ENCODE results near the gene MERTK. TPM values are rescaled to one million over a fixed set of nuclear protein-coding genes. Genes with fewer than 3 reads are reported as not detected.

MERTK gene
- total and polyA plus RNA-seq, 2 of the 8 experiments (the other 6 are each of a cell fraction or from before 2014, with no cell fraction given) = 6.5 to 7.0 TPM

DNA sequence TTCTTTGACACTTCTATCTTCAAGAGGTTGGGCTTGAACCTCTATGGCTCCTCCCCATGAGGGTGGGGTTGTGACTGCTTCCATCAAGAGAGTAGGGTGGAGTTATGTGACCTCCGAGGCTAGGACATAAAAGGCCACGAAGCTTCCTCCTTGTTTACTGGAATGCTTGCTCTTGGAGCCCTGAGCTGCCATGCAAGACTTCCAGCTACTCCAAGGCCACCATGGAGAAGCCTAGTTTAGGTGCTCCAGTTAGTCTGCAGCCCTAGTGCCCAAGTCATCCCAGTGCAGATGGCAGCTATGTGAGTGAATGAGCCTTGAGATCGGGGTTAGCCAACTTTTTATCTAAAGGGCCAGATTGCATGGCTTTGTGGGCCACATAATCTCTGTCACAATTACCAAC is 2.4 kb upstream of the MERTK start:
- no peak overlapping the region for H3K4ac ChIP-seq (replicated peaks; ENCODE audit: insufficient read length, low read depth, low read length)
- no peak overlapping the region for H4K91ac ChIP-seq (replicated peaks; ENCODE audit: insufficient read length, low read length)
- H4K20me1 ChIP-seq (replicated peaks in 1 of 2; ENCODE audit: control insufficient read depth in 1 of 2, insufficient read depth in 2 of 2, low read length in 2 of 2) = peaks cover 2% of the 10 kb centered on the region in 2 experiments
- ChIA-PET CTCF (ENCODE audit: partially characterized antibody) (interaction anchor here (0.8 to 3.6 kb wide), 7 partner anchors 8 to 222 kb away, joined by 3 to 20 read pairs (median 5); no protein-coding TSS in a partner anchor), POLR2A (ENCODE audit: partially characterized antibody) (interaction anchor here (7.2 kb wide), 1 partner anchor 13 kb away, joined by 33 read pairs; the partner anchor contains the start of gene ANAPC1)
- peaks cover 7% of the 10 kb centered on the region for H3K23me2 ChIP-seq (ENCODE audit: low read depth, low read length)
- WGBS, 2 experiments (ENCODE audit: extremely low coverage in 1 of 2, insufficient coverage in 1 of 2, insufficient read length in 1 of 2, insufficient replicate concordance in 2 of 2, low coverage in 1 of 2, low lambda C conversion rate in 2 of 2, missing lambda C conversion rate in 1 of 2) = 61% methylated on average over 3 of the region's 3 CpGs; no CpG with 5 or more reads in 1 of the 2 experiments
- peaks cover 0 to 20% (median 11%) of the 10 kb centered on the region in 4 experiments; a peak in 5 of 7 replicates for H3K27me3 ChIP-seq (replicated peaks in 1 of 4; ENCODE audit: control insufficient read depth in 3 of 4, extremely low read depth in 1 of 4, insufficient read depth in 3 of 4, low read length in 3 of 4)
- H3K14ac ChIP-seq (ENCODE audit: insufficient read length) = no peak overlapping the region
- FAIRE-seq (no peak), DNase-seq (ENCODE audit: low read depth in 1 of 2, low spot score in 2 of 2) (no peak)
- no peak overlapping the region for H3K4me2 ChIP-seq (ENCODE audit: insufficient read depth in 1 of 2, low read depth in 2 of 2, low read length in 2 of 2)
- H2AK5ac ChIP-seq (ENCODE audit: low read depth, low read length) = no peak overlapping the region
- H2BK5ac ChIP-seq (ENCODE audit: low read depth, low read length) = no peak overlapping the region
- H3K4me1 ChIP-seq (replicated peaks in 1 of 4; ENCODE audit: control insufficient read depth in 3 of 4, insufficient read depth in 4 of 4, low read length in 3 of 4) = peaks cover 1 to 6% (median 2%) of the 10 kb centered on the region in 4 experiments; a peak in 4 of 7 replicates
- H3K9me3 ChIP-seq (ENCODE audit: insufficient read depth in 2 of 2, low read depth in 1 of 2, low read length in 1 of 2) = no peaks in the 10 kb centered on the region
- no peak overlapping the region for H2BK120ac ChIP-seq (replicated peaks; ENCODE audit: low read depth, low read length)
- H3K23ac ChIP-seq (ENCODE audit: insufficient read length) = no peak overlapping the region
- H3K56ac ChIP-seq (replicated peaks; ENCODE audit: insufficient read length, low read depth, low read length) = no peak overlapping the region
- H3K79me2 ChIP-seq (ENCODE audit: control insufficient read depth in 1 of 2, insufficient read depth in 2 of 2, low read length in 2 of 2) = no peaks in the 10 kb centered on the region; a peak in 1 of 4 replicates
- H4K5ac ChIP-seq (ENCODE audit: insufficient read length, low read depth, low read length) = no peak overlapping the region
- H3K36me3 ChIP-seq (ENCODE audit: control insufficient read depth in 2 of 4, insufficient read depth in 4 of 4, low read length in 3 of 4) = no peaks in the 10 kb centered on the region
- no peak overlapping the region for H2BK12ac ChIP-seq (ENCODE audit: low read depth, low read length)
- H3K27ac ChIP-seq (ENCODE audit: low read depth, low read length) = no peak overlapping the region
- H3K4me3 ChIP-seq (ENCODE audit: extremely low read depth in 1 of 4, insufficient read depth in 2 of 4, low read depth in 3 of 4, low read length in 4 of 4) = no peak overlapping the region
- peak overlapping the region; percentile 66; the same call in 1 of the 2 replicates for H4K8ac ChIP-seq (ENCODE audit: extremely low read depth, insufficient read depth, low read length)
- TF ChIP-seq NANOG (IDR thresholded peaks at IDR 0.05; ENCODE audit: insufficient read depth, low read depth, low read length, poor library complexity, severe bottlenecking) (no peak), POLR2A (IDR thresholded peaks at IDR 0.05; ENCODE audit: control extremely low read depth in 1 of 2, low read depth in 2 of 2, low read length in 2 of 2) (no peak), SP4 (IDR thresholded peaks at IDR 0.05; ENCODE audit: low read length) (no peak), TBP (IDR thresholded peaks at IDR 0.05; ENCODE audit: low read depth, low read length) (peak; percentile 25; the same call in 1 of the 2 replicates), KDM4A (IDR thresholded peaks at IDR 0.05; ENCODE audit: low read depth, low read length, severe bottlenecking) (no peak)
- H3K9ac ChIP-seq (replicated peaks in 1 of 4; ENCODE audit: extremely low read depth in 1 of 4, low read depth in 3 of 4, low read length in 3 of 4) = no peak overlapping the region
- no peak overlapping the region for H3K18ac ChIP-seq (ENCODE audit: extremely low read depth, low read length)
- H2BK15ac ChIP-seq (ENCODE audit: low read length) = no peak overlapping the region
- no peaks in the 10 kb centered on the region for H3K79me1 ChIP-seq (ENCODE audit: low read depth, low read length)
- no peak overlapping the region for H2AFZ ChIP-seq (ENCODE audit: low read length)
- no peak overlapping the region for H2BK20ac ChIP-seq (ENCODE audit: low read length)

Measured in H1 (cell line).